ENCODE measurements around the gene PHACTR1.

DNA sequence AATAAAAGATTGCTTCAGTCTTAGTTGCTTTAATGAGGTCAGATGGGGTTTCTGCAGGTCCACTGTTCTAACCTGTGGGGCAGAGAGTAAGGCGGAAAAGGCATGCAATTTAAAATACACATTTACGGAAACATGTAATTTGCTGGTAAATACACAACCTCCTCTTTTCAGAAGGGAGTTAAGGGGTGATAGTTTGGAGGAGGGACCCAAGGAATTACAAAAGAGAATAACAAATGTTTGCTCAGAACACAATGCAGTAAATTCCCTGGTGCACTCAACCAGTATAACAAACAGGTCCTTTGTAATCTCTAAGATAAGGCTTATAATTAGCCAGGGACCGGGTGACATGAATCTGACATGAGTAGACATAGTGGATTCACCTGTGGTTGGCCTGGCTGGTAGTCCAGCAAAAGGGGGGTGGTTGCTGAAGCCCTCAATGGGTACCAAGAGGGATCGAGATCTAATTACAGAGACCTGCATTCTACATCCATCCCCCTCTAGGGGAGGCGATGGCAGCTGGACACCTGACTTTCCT, 295.1 kb downstream of the PHACTR1 start:
- no peak for TF ChIP-seq CTCF (IDR thresholded peaks at IDR 0.05)
- TF ChIP-seq POLR2A (IDR thresholded peaks at IDR 0.05): no peak
